ENCODE results near the gene ZFP36L2.
"Not testable (repeated sequence)": the region's sequence is repeated elsewhere in the genome, so short reads cannot be mapped to it uniquely, and the experiment has no call there.

ZFP36L2 gene

DNA sequence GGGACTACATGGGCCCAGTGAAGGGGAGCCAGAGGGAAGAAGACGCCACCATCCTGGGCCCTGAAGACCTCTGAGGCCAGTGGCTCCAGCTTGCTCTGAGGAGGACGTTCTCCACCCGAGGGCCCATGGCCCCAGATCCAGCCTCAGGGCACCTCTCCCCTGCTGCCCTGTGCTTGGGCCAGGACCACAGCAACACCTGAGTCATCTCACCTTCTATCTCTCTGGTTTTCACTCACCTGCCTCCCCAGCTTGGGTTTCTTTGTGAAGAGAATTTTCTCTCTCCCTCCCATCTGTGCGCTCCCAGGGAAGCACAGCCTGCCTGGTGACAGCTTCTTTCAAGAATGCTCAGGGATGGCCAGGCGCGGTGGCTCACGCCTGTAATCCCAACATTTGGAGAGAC lies 19.8 kb downstream of the ZFP36L2 start:
- DNase-seq = no peak

- no peak for DNase-seq
These were observed 23.0 kb downstream of the ZFP36L2 start for GRCh38 chr2:43203373-43203772.

DNA sequence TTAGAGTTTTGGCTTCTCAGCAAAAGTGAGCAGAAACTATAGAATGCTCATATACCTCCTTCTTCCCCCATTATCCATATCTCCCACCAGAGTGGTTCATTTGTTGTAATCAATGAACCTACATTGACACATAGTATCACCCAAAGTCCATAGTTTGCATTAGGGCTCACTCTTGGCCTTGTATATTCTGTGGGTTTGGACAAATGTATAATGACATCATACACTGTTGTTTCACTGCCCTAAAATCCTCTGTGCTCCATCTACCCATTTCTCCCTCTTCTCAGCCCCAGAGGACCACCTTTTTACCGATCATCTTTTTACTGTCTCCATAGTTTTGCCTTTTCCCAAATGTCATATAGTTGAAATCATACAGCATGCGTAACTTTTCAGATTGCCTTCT lies 24.1 kb downstream of the ZFP36L2 start:
- no peak for DNase-seq

DNA sequence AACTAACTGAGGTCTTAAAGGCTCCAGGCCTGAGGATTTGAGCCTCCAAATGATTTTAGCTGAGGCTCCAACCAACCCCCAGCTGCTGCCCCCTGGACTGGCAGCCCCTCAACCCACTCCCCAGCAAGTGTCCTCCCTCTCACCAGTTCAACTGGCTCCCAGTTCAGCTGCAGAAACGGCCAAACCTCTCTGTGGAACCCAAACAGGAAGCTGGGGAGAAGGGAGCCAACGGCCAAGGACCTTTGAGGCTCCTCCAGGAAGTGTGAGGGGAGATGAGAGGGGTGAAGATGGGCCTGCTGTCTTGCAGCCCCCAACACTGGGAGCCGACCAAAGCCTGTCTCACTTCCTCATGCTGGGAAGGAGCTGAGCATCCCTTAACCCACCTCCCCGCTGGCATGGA lies 24.9 kb downstream of the ZFP36L2 start:
- no peak for DNase-seq

- no peak for DNase-seq
These were observed 25.4 kb downstream of the ZFP36L2 start for GRCh38 chr2:43201016-43201415.

GRCh38 chr2:43199492-43200488 lies 26.6 kb downstream of the ZFP36L2 start:
- no peak for DNase-seq

- DNase-seq = no peak
These were observed 28.1 kb downstream of the ZFP36L2 start for GRCh38 chr2:43198263-43198662.

- no peak for DNase-seq
These were observed 28.9 kb downstream of the ZFP36L2 start for GRCh38 chr2:43197588-43197896.

GRCh38 chr2:43196768-43197587 lies 29.4 kb downstream of the ZFP36L2 start:
- DNase-seq = peak in 1 of 2 donors; percentile 25

DNA sequence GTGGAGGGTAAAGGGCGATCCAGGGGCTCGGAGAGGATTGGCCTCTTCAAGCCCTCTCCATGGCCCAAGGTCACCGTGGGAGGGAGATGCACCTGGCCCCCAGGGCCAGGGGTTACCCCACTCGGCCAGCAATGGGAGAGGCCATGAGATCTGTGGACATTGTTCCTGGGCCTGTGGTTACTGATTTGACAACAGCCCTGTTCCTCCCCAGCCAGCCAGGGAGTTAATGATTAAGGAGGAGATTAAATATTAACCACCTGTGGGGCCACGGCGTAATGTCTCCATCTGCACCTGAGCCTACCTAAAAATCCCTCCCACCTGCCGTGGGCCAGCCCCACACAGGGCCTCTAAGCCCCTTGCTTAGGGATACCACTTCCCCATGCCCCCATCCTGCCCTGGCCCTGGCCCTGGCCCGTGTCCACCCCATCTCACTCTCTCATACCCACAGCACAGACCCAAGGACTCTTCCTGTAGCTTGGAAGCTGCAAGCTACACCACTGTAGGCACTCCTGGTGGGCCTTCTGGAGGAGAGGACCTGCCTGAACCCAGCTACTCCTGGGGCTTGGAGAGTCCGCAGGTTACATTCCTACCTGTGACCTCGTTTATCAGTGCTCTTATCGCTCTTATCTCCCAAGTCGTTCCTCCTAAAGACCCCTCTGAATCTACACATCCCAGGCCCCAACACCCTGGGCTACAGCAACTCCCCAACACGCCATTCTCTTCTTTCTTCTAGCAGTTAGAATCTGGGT lies 32.1 kb downstream of the ZFP36L2 start:
- no peak for DNase-seq

DNA sequence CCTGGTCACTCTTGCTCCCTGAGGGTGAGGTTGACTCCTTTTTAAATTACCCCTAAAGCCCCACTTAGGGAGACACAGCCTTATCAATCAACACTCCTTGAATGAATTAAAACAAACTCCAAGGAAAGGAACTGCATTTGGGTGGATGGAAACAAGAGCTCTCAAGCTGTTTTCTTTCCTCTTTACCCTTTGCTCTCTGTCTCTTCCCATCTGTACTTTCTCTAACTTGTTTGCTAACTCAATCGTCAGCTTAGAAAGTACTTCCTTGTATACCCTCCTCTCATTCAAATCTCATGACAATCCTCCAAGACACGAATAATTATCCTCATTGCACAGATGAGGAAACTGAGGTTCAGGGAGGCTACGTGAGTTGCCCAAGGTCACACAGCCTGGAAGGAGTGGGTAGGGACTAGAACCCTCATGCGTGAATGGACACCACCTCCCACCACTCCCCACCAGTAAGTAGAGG lies 32.7 kb downstream of the ZFP36L2 start:
- no peak for DNase-seq

- DNase-seq = no peak
These were observed 33.4 kb downstream of the ZFP36L2 start for GRCh38 chr2:43192744-43193651.

- no peak for DNase-seq
These were observed 34.4 kb downstream of the ZFP36L2 start for GRCh38 chr2:43191947-43192516.

DNA sequence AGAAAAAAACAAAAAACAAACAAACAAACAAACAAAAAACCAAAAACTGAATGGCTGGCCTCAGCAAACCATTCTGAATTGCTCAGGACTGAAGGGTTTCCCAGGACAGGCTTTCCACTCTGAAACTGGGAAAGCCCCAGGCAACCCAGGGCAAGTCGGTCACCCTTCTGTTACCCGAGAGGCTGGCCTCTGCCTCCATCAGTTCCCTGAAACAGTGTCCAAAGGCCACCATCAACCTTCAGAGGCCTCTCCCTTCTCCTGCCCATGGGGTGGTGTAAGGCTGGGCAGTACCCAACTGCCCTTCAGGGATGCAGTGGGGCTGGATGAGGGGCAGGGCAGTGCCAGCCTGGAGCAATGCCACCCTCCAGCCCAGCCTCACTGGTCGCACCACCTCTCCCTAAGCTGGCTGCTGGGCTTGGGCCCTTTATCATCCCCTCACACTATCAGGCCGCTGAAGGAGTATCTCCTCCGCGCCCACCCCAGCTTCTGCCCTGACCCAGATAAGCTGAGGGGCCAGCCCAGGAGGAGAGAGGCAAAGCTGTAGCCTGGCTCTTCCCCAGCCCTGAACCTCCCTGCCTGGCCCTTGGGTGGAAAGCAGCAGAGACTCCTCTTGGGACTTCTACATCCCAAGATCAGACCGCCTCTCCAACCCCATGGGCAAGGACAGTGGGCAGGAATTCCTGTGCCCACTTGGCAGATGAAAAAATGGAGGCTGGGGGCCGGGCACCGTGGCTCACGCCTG lies 35.9 kb downstream of the ZFP36L2 start:
- no peak for DNase-seq

DNA sequence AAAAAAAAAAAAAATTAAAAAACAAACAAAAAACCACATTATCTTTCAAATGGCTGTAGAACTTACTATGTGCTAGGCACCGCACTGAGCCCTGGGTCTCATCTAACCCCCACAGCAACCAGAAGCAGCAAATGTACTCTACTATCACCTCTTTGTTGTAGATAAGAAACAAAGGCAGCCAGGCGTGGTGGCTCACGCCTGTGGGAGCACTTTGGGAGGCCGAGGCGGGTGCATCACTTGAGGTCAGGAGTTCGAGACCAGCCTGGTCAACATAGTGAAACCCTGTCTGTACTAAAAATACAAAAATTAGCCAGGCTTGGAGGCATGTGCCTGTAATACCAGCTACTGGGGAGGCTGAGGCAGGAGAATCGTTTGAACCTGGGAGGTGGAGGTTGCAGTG lies 36.5 kb downstream of the ZFP36L2 start:
- DNase-seq = not testable (repeated sequence)

- DNase-seq = no peak
These were observed 37.6 kb downstream of the ZFP36L2 start for GRCh38 chr2:43188561-43189386.

DNA sequence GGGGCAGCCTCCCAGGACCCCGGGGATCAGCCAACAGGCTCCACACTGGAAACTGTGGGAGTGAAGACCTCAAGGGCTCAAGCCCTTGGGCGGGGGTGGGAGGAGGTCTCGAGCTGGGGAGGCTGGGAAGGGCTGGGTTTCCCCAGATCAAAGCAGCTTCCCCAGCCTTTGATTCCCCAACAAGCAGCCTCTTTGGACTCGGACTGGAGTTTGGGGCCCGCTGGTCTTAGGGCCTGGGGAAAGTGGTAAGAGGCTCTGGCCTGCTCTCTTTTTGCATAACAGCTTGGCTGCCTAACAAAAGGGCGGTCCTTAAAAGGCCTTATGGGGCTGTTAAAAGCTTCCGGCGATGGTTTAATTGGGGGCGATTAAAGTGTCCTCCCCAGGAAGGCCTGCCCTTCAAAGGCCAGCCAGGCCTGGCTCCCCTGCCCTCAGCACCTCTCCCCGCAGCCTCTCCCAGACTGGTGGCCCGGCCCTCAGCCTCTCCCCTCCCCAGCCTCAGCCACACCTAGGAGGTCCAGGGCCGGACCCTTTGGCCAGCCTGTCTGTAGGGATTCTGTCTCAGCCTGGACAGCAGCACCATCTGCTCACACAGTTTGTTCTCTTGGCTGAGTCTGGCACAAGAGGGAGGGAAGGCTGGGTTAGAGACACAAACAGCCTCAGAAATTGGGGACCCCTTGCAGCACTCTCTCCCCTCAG lies 39.6 kb downstream of the ZFP36L2 start:
- DNase-seq = no peak

- DNase-seq = no peak
These were observed 40.1 kb downstream of the ZFP36L2 start for GRCh38 chr2:43186321-43186678.

GRCh38 chr2:43185146-43185545 lies 41.3 kb downstream of the ZFP36L2 start:
- no peak for DNase-seq
